NCI-H2227 (cell line): ENCODE results near the gene LSM2.
"Not testable (repeated sequence)": the region's sequence is repeated elsewhere in the genome, so short reads cannot be mapped to it uniquely, and the experiment has no call there.

Experiments used
- DNase-seq: peaks from one replicate; lab custom pipeline; 2025; ENCODE audit not compliant: unreplicated experiment; lab: John Stamatoyannopoulos, UW

The LSM2 gene

GRCh38 chr6:31827286-31828079 lies 20.7 kb upstream of the LSM2 start, which contains the start of gene HSPA1B:
Gene HSPA1B (plus strand): TSS chr6:31827738. CDS start chr6:31827951, 213 bp downstream.
- DNase-seq = peak; percentile 99

GRCh38 chr6:31826793-31827285 lies 20.1 kb upstream of the LSM2 start:
- peak; percentile 78 for DNase-seq

GRCh38 chr6:31825553-31825952 lies 18.8 kb upstream of the LSM2 start:
- no peak for DNase-seq

- DNase-seq = not testable (repeated sequence)
Measured at GRCh38 chr6:31823592-31824196, 16.9 kb upstream of the LSM2 start.

- DNase-seq = peak; percentile 65
Measured at GRCh38 chr6:31822036-31822821, 15.5 kb upstream of the LSM2 start.

GRCh38 chr6:31821301-31822035 lies 14.7 kb upstream of the LSM2 start:
- DNase-seq = peak; percentile 75

GRCh38 chr6:31820399-31820798 lies 13.6 kb upstream of the LSM2 start:
- not testable (repeated sequence) for DNase-seq

GRCh38 chr6:31819871-31820299 lies 13.1 kb upstream of the LSM2 start:
- DNase-seq = no peak

GRCh38 chr6:31817929-31818511 lies 11.3 kb upstream of the LSM2 start:
- not testable (repeated sequence) for DNase-seq

GRCh38 chr6:31817133-31817928 lies 10.6 kb upstream of the LSM2 start:
- DNase-seq = not testable (repeated sequence)

- DNase-seq = peak; percentile 99
Measured at GRCh38 chr6:31815025-31815838, 8.5 kb upstream of the LSM2 start, which contains the start of the genes HSPA1A and HSPA1L. Gene HSPA1A (plus strand): TSS chr6:31815543. CDS start chr6:31815757, 214 bp downstream. Gene HSPA1L (minus strand): TSS chr6:31815283. CDS start chr6:31811972, 3,311 bp downstream.

GRCh38 chr6:31814677-31815024 lies 7.9 kb upstream of the LSM2 start:
- DNase-seq = peak; percentile 94

GRCh38 chr6:31813465-31813849 lies 6.7 kb upstream of the LSM2 start:
- DNase-seq = no peak

GRCh38 chr6:31811645-31812044 lies 4.9 kb upstream of the LSM2 start:
- DNase-seq = no peak

GRCh38 chr6:31808599-31808998 lies 1.8 kb upstream of the LSM2 start:
- DNase-seq = not testable (repeated sequence)

- DNase-seq = no peak
Measured at GRCh38 chr6:31805939-31806469, 762 bp downstream of the LSM2 start.

GRCh38 chr6:31801031-31801927 lies 5.5 kb downstream of the LSM2 start:
- DNase-seq = not testable (repeated sequence)
